ENCODE results near the gene CBFB. TPM values are rescaled to one million over a fixed set of nuclear protein-coding genes. Genes with fewer than 3 reads are reported as not detected.

CBFB gene
- total and polyA plus RNA-seq, 2 of the 4 experiments (the other 2 are of a cell fraction), result 44.2 to 48.0 TPM

- POLR2A ChIA-PET (ENCODE audit: unreplicated experiment), result no interaction called here
- H2AK9ac ChIP-seq (replicated peaks; ENCODE audit: low read depth, low read length, poor library complexity), result no peak overlapping the region
Observed at GRCh38 chr16:67098599-67098998, 69.7 kb downstream of the CBFB start.

More at GRCh38 chr16:67098599-67098998, 69.7 kb downstream of the CBFB start:
- TF ChIP-seq MAFK (IDR thresholded peaks at IDR 0.05; ENCODE audit: low read depth, low read length) (no peak), POLR2A (IDR thresholded peaks at IDR 0.05; ENCODE audit: low read depth, low read length) (no peak), NFE2L2 (IDR thresholded peaks at IDR 0.05; ENCODE audit: low read depth, low read length) (no peak), CEBPB (IDR thresholded peaks at IDR 0.05; ENCODE audit: low read depth, low read length) (no peak), CHD1 (IDR thresholded peaks at IDR 0.05; ENCODE audit: low read depth, low read length) (no peak), FOS (IDR thresholded peaks at IDR 0.05; ENCODE audit: low read depth, low read length) (no peak), MAZ (IDR thresholded peaks at IDR 0.05; ENCODE audit: borderline replicate concordance, low read depth, low read length) (no peak), MXI1 (IDR thresholded peaks at IDR 0.05; ENCODE audit: borderline replicate concordance, low read depth, low read length) (no peak), BHLHE40 (IDR thresholded peaks at IDR 0.05; ENCODE audit: low read depth, low read length) (no peak), ELK1 (IDR thresholded peaks at IDR 0.05; ENCODE audit: borderline replicate concordance, low read depth, low read length) (no peak), SMC3 (IDR thresholded peaks at IDR 0.05; ENCODE audit: low read depth, low read length) (no peak), RFX5 (IDR thresholded peaks at IDR 0.05; ENCODE audit: low read depth, low read length) (no peak), RAD21 (IDR thresholded peaks at IDR 0.05; ENCODE audit: low read length) (no peak), RCOR1 (IDR thresholded peaks at IDR 0.05; ENCODE audit: insufficient replicate concordance, low read length) (no peak), USF2 (IDR thresholded peaks at IDR 0.05; ENCODE audit: low read depth, low read length) (no peak)
- TF ChIP-seq, protein P1, sequence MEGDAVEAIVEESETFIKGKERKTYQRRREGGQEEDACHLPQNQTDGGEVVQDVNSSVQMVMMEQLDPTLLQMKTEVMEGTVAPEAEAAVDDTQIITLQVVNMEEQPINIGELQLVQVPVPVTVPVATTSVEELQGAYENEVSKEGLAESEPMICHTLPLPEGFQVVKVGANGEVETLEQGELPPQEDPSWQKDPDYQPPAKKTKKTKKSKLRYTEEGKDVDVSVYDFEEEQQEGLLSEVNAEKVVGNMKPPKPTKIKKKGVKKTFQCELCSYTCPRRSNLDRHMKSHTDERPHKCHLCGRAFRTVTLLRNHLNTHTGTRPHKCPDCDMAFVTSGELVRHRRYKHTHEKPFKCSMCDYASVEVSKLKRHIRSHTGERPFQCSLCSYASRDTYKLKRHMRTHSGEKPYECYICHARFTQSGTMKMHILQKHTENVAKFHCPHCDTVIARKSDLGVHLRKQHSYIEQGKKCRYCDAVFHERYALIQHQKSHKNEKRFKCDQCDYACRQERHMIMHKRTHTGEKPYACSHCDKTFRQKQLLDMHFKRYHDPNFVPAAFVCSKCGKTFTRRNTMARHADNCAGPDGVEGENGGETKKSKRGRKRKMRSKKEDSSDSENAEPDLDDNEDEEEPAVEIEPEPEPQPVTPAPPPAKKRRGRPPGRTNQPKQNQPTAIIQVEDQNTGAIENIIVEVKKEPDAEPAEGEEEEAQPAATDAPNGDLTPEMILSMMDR (conservative IDR thresholded peaks at IDR 0.05; ENCODE audit: low read depth, low read length), result no peak
- Histone ChIP-seq H3K4me3 (ENCODE audit: insufficient read depth, low read depth, low read length) (no peak overlapping the region), H4K20me1 (ENCODE audit: insufficient read depth, low read length) (peaks cover 19% of the 10 kb centered on the region), H3K9me3 (ENCODE audit: control insufficient read depth, insufficient read depth, low read length) (no peaks in the 10 kb centered on the region), H4K91ac (ENCODE audit: insufficient read depth, low read depth, low read length) (no peak overlapping the region), H3K4ac (ENCODE audit: low read depth, low read length) (no peak overlapping the region), H3K27ac (ENCODE audit: insufficient read depth, low read length) (no peak overlapping the region), H3K9ac (ENCODE audit: low read depth, low read length) (no peak overlapping the region), H3K18ac (ENCODE audit: low read depth, low read length) (no peak overlapping the region), H3K27me3 (ENCODE audit: control insufficient read depth, insufficient read depth, low read length) (no peaks in the 10 kb centered on the region), H3K56ac (ENCODE audit: extremely low read depth, insufficient read depth, low read length) (no peak overlapping the region), H2AK5ac (ENCODE audit: low read depth, low read length) (no peak overlapping the region), H4K8ac (ENCODE audit: low read depth in 2 of 2, low read length in 2 of 2) (no peak overlapping the region), H3K79me1 (ENCODE audit: low read depth in 1 of 2, low read length in 2 of 2) (peaks cover 10 to 11% of the 10 kb centered on the region in 2 experiments), H3K9me1 (ENCODE audit: insufficient read depth, low read length) (peaks cover 3% of the 10 kb centered on the region; the same call in 1 of the 2 replicates), H2AFZ (replicated peaks; ENCODE audit: low read length, poor library complexity) (no peak overlapping the region), H4K5ac (ENCODE audit: low read depth, low read length) (no peak overlapping the region), H2BK5ac (ENCODE audit: low read depth, low read length, poor library complexity, severe bottlenecking) (no peak overlapping the region), H3K4me2 (ENCODE audit: low read depth, low read length) (no peak overlapping the region), H2BK15ac (ENCODE audit: low read depth, low read length) (no peak overlapping the region), H2BK20ac (ENCODE audit: low read depth, low read length) (no peak overlapping the region), H3K4me1 (ENCODE audit: control insufficient read depth, insufficient read depth, low read length) (peaks cover 5% of the 10 kb centered on the region), H3K14ac (replicated peaks; ENCODE audit: low read depth, low read length) (no peak overlapping the region), H3K23ac (ENCODE audit: low read depth, low read length) (no peak overlapping the region), H2BK120ac (ENCODE audit: low read depth, low read length) (no peak overlapping the region), H3K36me3 (ENCODE audit: control insufficient read depth, insufficient read depth, low read length) (peaks cover 2% of the 10 kb centered on the region; the same call in 1 of the 2 replicates)
- WGBS, 2 experiments (ENCODE audit: extremely low coverage in 2 of 2, insufficient read length in 1 of 2), result no CpG with 5 or more reads among the region's 2 CpGs
- intact Hi-C loops (cut with micrococcal nuclease) (no loop called here), in situ Hi-C loops (cut with MboI; ENCODE audit: low sequenced_read_pairs) (no loop called here), dilution Hi-C loops (cut with HindIII; ENCODE audit: low sequenced_read_pairs, unreplicated experiment) (no loop called here)
- DNase-seq (no peak), ATAC-seq (ENCODE audit: low read depth) (no peak)
- CTCF ChIA-PET, result interaction anchor here (1.8 kb wide), 1 partner anchor 11 kb away, joined by 4 read pairs; no protein-coding TSS in a partner anchor
- no TSS peak for BruUV-seq (replicated peaks)

Measured in IMR-90 (cell line).